Neural cell (in vitro differentiated cells): ENCODE data around the gene FSTL3. TPM values are rescaled to one million over a fixed set of nuclear protein-coding genes. Genes with fewer than 3 reads are reported as not detected.

Experiments
- H2AFZ ChIP-seq: fragments of 200-600, 300-800 bp; sonication (generic), shearing (Covaris generic); 2 replicates; pipeline ENCODE4 v1.6.0; 2014; ENCODE audit warnings: low read depth, mild to moderate bottlenecking, antibody characterized with exemption, low read length, moderate library complexity
- H3F3A ChIP-seq: fragments of 200-600 bp; shearing (Covaris generic); 2 replicates; pipeline ENCODE4 v1.6.1; 2016; ENCODE audit warnings: mild to moderate bottlenecking, moderate library complexity, mixed read lengths, antibody characterized with exemption, low read length; ENCODE audit not compliant: insufficient read depth, poor library complexity, severe bottlenecking
- H3K27ac ChIP-seq: fragments of 200-600, 300-800 bp; sonication (generic), shearing (Covaris generic); 2 replicates; pipeline ENCODE4 v1.5.1; 2014; ENCODE audit warnings: mild to moderate bottlenecking, low read length, moderate library complexity
- H3K27me3 ChIP-seq: fragments of 300-800, 200-600 bp; sonication (generic), shearing (Covaris generic); 2 replicates; pipeline ENCODE4 v1.6.0; 2014; ENCODE audit warnings: mild to moderate bottlenecking, low read depth, low read length, moderate library complexity; ENCODE audit not compliant: insufficient read depth
- H3K36me3 ChIP-seq: fragments of 300-800, 200-600 bp; sonication (generic), shearing (Covaris generic); 2 replicates; pipeline ENCODE4 v1.5.1; 2014; ENCODE audit warnings: mild to moderate bottlenecking, antibody characterized with exemption, low read length, moderate library complexity; ENCODE audit not compliant: insufficient read depth
- H3K4me2 ChIP-seq: fragments of 300-800, 200-600 bp; sonication (generic), shearing (Covaris generic); 2 replicates; pipeline ENCODE4 v1.6.0; 2014; ENCODE audit warnings: mild to moderate bottlenecking, low read length
- H3K4me3 ChIP-seq: fragments of 300-800, 200-600 bp; sonication (generic), shearing (Covaris generic); 2 replicates; pipeline ENCODE4 v1.5.1; 2014; ENCODE audit warnings: mild to moderate bottlenecking, low read length, moderate library complexity
- H3K79me2 ChIP-seq: fragments of 200-600 bp; shearing (Covaris generic); replicated peaks from 2 replicates; pipeline ENCODE4 v1.6.0; 2014; ENCODE audit warnings: mild to moderate bottlenecking, low read length, moderate library complexity; ENCODE audit not compliant: insufficient read depth
- H3K9ac ChIP-seq: fragments of 300-800, 200-600 bp; sonication (generic), shearing (Covaris generic); 2 replicates; pipeline ENCODE4 v1.6.1; 2016; ENCODE audit warnings: mild to moderate bottlenecking, low read length, mixed read lengths
- H3K9me2 ChIP-seq: fragments of 200-600 bp; shearing (Covaris generic); 2 replicates; pipeline ENCODE4 v1.6.1; 2016; ENCODE audit warnings: mild to moderate bottlenecking, low read length, mixed read lengths; ENCODE audit not compliant: insufficient read depth
- H3K9me3 ChIP-seq: fragments of 200-600, 300-800 bp; sonication (generic), shearing (Covaris generic); 2 replicates; pipeline ENCODE4 v1.6.1; 2016; ENCODE audit warnings: mild to moderate bottlenecking, mixed run types, low read length, moderate library complexity, mixed read lengths
- H4K20me1 ChIP-seq: fragments of 200-600 bp; shearing (Covaris generic); 2 replicates; pipeline ENCODE4 v1.6.1; 2016; ENCODE audit warnings: mild to moderate bottlenecking, mixed run types; ENCODE audit not compliant: insufficient read depth
- EP300 ChIP-seq: fragments of 450-650 bp; conservative IDR thresholded peaks from 2 replicates; pipeline ENCODE4 v1.6.1; 2014; ENCODE audit warnings: antibody characterized with exemption, mild to moderate bottlenecking, moderate library complexity; ENCODE audit not compliant: poor library complexity, severe bottlenecking
- EZH2 ChIP-seq: fragments of 200-600, 300-800 bp; shearing (Covaris generic), sonication (generic); IDR thresholded peaks from 2 replicates; pipeline ENCODE4 v1.6.1; 2014; ENCODE audit warnings: antibody characterized with exemption, low read length, borderline replicate concordance, mild to moderate bottlenecking; ENCODE audit not compliant: insufficient read depth, poor library complexity, severe bottlenecking
- MXI1 ChIP-seq: fragments of 450-650 bp; conservative IDR thresholded peaks from 2 replicates; pipeline ENCODE4 v1.6.1; 2014; ENCODE audit warnings: antibody characterized with exemption, mild to moderate bottlenecking; ENCODE audit not compliant: poor library complexity, severe bottlenecking
- POLR2AphosphoS5 ChIP-seq: IDR thresholded peaks from 2 replicates; pipeline ENCODE4 v1.6.1; 2012
- RAD21 ChIP-seq: fragments of 450-650 bp; conservative IDR thresholded peaks from 2 replicates; pipeline ENCODE4 v1.6.1; 2014; ENCODE audit warnings: antibody characterized with exemption, mild to moderate bottlenecking, moderate library complexity
- REST ChIP-seq: IDR thresholded peaks from 2 replicates; pipeline ENCODE4 v1.6.1; 2012; ENCODE audit warnings: borderline replicate concordance
- SMC3 ChIP-seq: fragments of 450-650 bp; conservative IDR thresholded peaks from 2 replicates; pipeline ENCODE4 v1.6.1; 2014; ENCODE audit warnings: antibody characterized with exemption, mild to moderate bottlenecking, moderate library complexity; ENCODE audit not compliant: poor library complexity
- TAF1 ChIP-seq: IDR thresholded peaks from 2 replicates; pipeline ENCODE4 v1.6.1; 2012; ENCODE audit warnings: low read depth
- polyA plus RNA-seq: library from polyadenylated mRNA; depleted of rRNA; stranded (reverse); fragments of >200 nt; gene quantifications from 2 replicates; pipeline ENCODE4 v1.2.3, GENCODE V29; 2014
- TF ChIP-seq, protein P1 (sequence below): fragments of 450-650 bp; IDR thresholded peaks from 2 replicates; pipeline ENCODE4 v1.5.1; 2014; ENCODE audit warnings: antibody characterized with exemption, mild to moderate bottlenecking, moderate library complexity; ENCODE audit not compliant: poor library complexity, severe bottlenecking

The FSTL3 gene
- polyA plus RNA-seq, 1 donor from 2014 or later = 3.1 TPM

DNA sequence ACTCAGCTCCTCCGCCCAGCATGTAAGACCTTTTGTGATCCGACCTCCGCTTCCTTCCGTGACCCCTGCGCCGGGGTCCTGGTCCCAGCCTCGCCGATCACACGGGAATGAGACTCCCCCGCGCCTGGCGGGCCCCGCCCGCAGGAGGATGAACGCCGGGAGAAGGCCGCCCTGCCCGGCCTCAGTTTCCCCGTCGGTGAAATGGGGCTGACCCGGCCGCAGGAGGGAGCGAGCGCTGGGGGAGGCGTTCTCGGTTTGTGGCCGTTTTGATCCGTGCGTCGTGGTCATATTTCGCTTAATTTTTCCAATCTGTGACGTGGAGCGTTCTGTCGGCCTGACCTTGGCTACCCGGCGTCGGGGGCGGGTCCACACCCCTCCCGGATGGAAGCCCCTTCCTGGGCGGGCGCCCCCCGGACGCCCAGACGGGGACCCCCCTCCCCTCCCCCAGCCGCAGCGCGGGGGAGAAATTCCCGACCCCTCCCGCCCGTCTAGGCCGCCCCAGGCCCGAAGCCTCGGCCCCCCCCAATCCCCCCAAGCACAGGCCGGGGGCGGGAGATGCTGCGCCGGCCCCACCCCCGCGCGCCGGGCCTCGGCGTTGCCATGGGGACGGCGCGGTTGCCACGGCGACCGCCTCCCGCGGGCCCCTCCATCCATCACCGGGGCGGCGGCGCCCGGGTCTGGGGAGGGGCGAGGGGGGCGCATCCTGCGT, 43.6 kb downstream of the FSTL3 start:
- no peaks in the 10 kb centered on the region for H3K9me3 ChIP-seq
- H3K4me2 ChIP-seq = no peak overlapping the region
- no peaks in the 10 kb centered on the region for H4K20me1 ChIP-seq
- no peak overlapping the region for H2AFZ ChIP-seq
- no peaks in the 10 kb centered on the region for H3K9me2 ChIP-seq
- H3K9ac ChIP-seq = peak overlapping the region; percentile 68
- H3K27me3 ChIP-seq = no peaks in the 10 kb centered on the region
- H3K4me3 ChIP-seq = peak overlapping the region; percentile 47
- no peaks in the 10 kb centered on the region for H3F3A ChIP-seq
- no peaks in the 10 kb centered on the region for H3K36me3 ChIP-seq
- no peak for TF ChIP-seq MXI1
- TF ChIP-seq, protein P1, sequence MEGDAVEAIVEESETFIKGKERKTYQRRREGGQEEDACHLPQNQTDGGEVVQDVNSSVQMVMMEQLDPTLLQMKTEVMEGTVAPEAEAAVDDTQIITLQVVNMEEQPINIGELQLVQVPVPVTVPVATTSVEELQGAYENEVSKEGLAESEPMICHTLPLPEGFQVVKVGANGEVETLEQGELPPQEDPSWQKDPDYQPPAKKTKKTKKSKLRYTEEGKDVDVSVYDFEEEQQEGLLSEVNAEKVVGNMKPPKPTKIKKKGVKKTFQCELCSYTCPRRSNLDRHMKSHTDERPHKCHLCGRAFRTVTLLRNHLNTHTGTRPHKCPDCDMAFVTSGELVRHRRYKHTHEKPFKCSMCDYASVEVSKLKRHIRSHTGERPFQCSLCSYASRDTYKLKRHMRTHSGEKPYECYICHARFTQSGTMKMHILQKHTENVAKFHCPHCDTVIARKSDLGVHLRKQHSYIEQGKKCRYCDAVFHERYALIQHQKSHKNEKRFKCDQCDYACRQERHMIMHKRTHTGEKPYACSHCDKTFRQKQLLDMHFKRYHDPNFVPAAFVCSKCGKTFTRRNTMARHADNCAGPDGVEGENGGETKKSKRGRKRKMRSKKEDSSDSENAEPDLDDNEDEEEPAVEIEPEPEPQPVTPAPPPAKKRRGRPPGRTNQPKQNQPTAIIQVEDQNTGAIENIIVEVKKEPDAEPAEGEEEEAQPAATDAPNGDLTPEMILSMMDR = no peak
- no peak for TF ChIP-seq SMC3
- no peak for TF ChIP-seq EP300
- no peak for TF ChIP-seq RAD21
- no peak for TF ChIP-seq TAF1
- TF ChIP-seq REST = no peak
- no peak for TF ChIP-seq EZH2
- no peak for TF ChIP-seq POLR2AphosphoS5
- H3K27ac ChIP-seq = peak overlapping the region; percentile 73
- H3K79me2 ChIP-seq = peaks cover 64% of the 10 kb centered on the region

DNA sequence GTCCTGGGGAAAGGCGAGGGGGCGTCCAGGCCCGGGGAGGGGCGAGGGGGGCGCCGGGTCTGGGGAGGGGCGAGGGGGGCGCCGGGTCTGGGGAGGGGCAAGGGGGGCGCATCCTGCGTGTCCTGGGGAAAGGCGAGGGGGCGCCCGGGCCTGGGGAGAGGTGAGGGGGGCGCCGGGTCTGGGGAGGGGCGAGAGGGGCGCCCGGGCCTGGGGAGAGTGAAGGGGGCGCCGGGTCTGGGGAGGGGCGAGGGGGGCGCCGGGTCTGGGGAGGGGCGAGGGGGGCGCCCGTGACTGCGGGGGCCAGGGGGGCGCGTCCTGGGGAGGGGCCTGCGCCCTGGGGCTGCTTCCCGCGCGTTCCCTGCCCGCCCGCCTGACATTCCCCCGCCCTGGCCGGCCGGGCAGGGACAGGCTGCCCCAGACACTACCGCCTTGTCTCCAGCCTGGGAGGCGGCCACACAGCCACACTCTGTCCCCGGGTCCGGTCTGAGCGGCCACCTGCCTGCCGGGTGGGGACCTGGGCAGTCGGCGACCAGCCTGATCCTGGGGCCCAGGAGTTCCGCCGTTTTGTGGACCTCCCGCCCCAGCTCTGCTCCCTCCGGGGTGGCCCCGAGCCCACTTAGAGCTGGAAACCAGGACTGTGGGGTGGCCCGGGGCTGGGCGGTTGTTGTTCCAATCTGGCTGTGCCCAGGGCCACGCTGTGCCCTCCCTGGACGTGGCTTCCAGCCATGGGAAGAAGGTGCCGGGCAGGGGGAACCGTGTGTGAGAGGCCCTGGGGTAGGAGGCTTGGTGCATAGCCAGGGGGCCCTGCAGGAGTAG, 44.4 kb downstream of the FSTL3 start:
- Histone ChIP-seq H3K4me3 (peak overlapping the region; percentile 61), H3K27me3 (no peaks in the 10 kb centered on the region), H2AFZ (no peak overlapping the region), H3K27ac (peak overlapping the region; percentile 81), H3K9me3 (no peaks in the 10 kb centered on the region), H3K79me2 (peaks cover 56% of the 10 kb centered on the region), H4K20me1 (no peaks in the 10 kb centered on the region), H3K36me3 (no peaks in the 10 kb centered on the region), H3K4me2 (peak overlapping the region; percentile 44), H3F3A (no peaks in the 10 kb centered on the region), H3K9me2 (no peaks in the 10 kb centered on the region), H3K9ac (peak overlapping the region; percentile 68)
- no peak for TF ChIP-seq RAD21
- TF ChIP-seq EZH2 = no peak
- TF ChIP-seq REST = no peak
- TF ChIP-seq TAF1 = no peak
